Endodermal cell (in vitro differentiated cells): ENCODE results near the gene FPGS. TPM values are rescaled to one million over a fixed set of nuclear protein-coding genes. Genes with fewer than 3 reads are reported as not detected.

Experiments
- DNase-seq: peaks from one replicate; pipeline ENCODE4 v3.0.0-alpha.2; 2017
- H3K27ac ChIP-seq: 2 replicates; pipeline ENCODE4 v1.5.1; 2013; ENCODE audit warnings: mild to moderate bottlenecking, low read depth, low read length, moderate library complexity
- H3K27me3 ChIP-seq: 2 replicates; pipeline ENCODE4 v1.6.1; 2013; ENCODE audit warnings: mild to moderate bottlenecking, low read length, moderate library complexity; ENCODE audit not compliant: insufficient read depth, control insufficient read depth, poor library complexity, severe bottlenecking
- H3K36me3 ChIP-seq: 2 replicates; pipeline ENCODE4 v1.7.0; 2013; ENCODE audit warnings: mild to moderate bottlenecking, low read length, moderate library complexity; ENCODE audit not compliant: control insufficient read depth, insufficient read depth
- H3K4me1 ChIP-seq: one replicate; pipeline ENCODE4 v1.7.0; 2013; ENCODE audit warnings: low read length; ENCODE audit not compliant: control insufficient read depth, insufficient read depth
- H3K4me3 ChIP-seq: 2 replicates; pipeline ENCODE4 v1.5.1; 2013; ENCODE audit warnings: mild to moderate bottlenecking, low read length, moderate library complexity
- H3K9ac ChIP-seq: 2 replicates; pipeline ENCODE4 v1.6.1; 2013; ENCODE audit warnings: mild to moderate bottlenecking, low read length, moderate library complexity; ENCODE audit not compliant: poor library complexity, severe bottlenecking; ENCODE audit errors: extremely low read depth
- H3K9me3 ChIP-seq: 2 replicates; pipeline ENCODE4 v1.6.1; 2013; ENCODE audit warnings: mild to moderate bottlenecking, low read length, moderate library complexity; ENCODE audit not compliant: control insufficient read depth
- H3K27ac Mint-ChIP-seq: 2 replicates; pipeline ENCODE4 v1.8.0; 2020; ENCODE audit warnings: mixed read lengths
- H3K27me3 Mint-ChIP-seq: 2 replicates; pipeline ENCODE4 v1.8.0; 2021; ENCODE audit warnings: mild to moderate bottlenecking, mixed read lengths; ENCODE audit not compliant: insufficient read depth
- H3K36me3 Mint-ChIP-seq: 2 replicates; pipeline ENCODE4 v1.8.0; 2020; ENCODE audit warnings: low read depth, mixed read lengths
- H3K4me1 Mint-ChIP-seq: 2 replicates; pipeline ENCODE4 v1.8.0; 2020; ENCODE audit warnings: mixed read lengths
- H3K4me3 Mint-ChIP-seq: 2 replicates; pipeline ENCODE4 v1.8.0; 2020; ENCODE audit warnings: mild to moderate bottlenecking, moderate library complexity, mixed read lengths
- H3K9me3 Mint-ChIP-seq: 2 replicates; pipeline ENCODE4 v1.8.0; 2020; ENCODE audit warnings: mild to moderate bottlenecking, mixed read lengths
- WGBS, 2 experiments: methylation state at CpG; one replicate each; pipeline versions ENCODE4 v1.1.5 to v1.1.7; 2013; ENCODE audit warnings: missing lambda C conversion rate in 2 of 2, mixed read lengths in 1 of 2; ENCODE audit not compliant: insufficient coverage in 1 of 2, insufficient read length in 1 of 2; 5-methylcytosine and 5-hydroxymethylcytosine counted together
- long read RNA-seq, 4 experiments: library from polyadenylated mRNA in 2 of 4; library from RNA in 1 of 4; library from capped mRNA in 1 of 4; stranded (forward) in 3 of 4; unstranded in 1 of 4; transcript quantifications; one replicate each; pipeline ENCODE4 v2.0.0, GENCODE V29; 2020 to 2021; ENCODE audit warnings: inconsistent platforms in 1 of 4
- polyA plus RNA-seq, 2 experiments: library from polyadenylated mRNA; stranded (reverse); fragments of 50-300 nt; gene quantifications; one replicate each; pipeline ENCODE4 v1.2.3, GENCODE V29; 2013
- total RNA-seq, 2 donors: library from RNA; stranded (reverse); fragmentation: NEBNext Ultra II Directional in 1 of 2; extraction: Animal tissue kit (Norgen Biotek cat#: 25700) in 1 of 2; gene quantifications; 2 replicates in 1 of 2; 3 replicates in 1 of 2; pipeline ENCODE4 v1.2.1, GENCODE V29; 2021
- TF ChIP-seq, protein P1 (sequence below): fragments of 200-600 bp; sonication (generic); conservative IDR thresholded peaks from 2 replicates; pipeline ENCODE4 v1.5.0; 2021; ENCODE audit warnings: antibody characterized with exemption, mild to moderate bottlenecking

The FPGS gene, protein sequence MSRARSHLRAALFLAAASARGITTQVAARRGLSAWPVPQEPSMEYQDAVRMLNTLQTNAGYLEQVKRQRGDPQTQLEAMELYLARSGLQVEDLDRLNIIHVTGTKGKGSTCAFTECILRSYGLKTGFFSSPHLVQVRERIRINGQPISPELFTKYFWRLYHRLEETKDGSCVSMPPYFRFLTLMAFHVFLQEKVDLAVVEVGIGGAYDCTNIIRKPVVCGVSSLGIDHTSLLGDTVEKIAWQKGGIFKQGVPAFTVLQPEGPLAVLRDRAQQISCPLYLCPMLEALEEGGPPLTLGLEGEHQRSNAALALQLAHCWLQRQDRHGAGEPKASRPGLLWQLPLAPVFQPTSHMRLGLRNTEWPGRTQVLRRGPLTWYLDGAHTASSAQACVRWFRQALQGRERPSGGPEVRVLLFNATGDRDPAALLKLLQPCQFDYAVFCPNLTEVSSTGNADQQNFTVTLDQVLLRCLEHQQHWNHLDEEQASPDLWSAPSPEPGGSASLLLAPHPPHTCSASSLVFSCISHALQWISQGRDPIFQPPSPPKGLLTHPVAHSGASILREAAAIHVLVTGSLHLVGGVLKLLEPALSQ
- 10 to 100 TPM; 75.2 to 76.4 TPM for total RNA-seq
- 46.4 TPM for polyA plus RNA-seq (2013, experiment 1 of 2)
- polyA plus RNA-seq (2013, experiment 2 of 2) = 42.8 TPM
- long read RNA-seq, experiment 1, transcript FPGS-203 (15 exons, 2,279 nt) = major isoform, 13 of 37 reads
- long read RNA-seq, experiment 1, partial matches to known transcripts = 5 of 37 reads
- long read RNA-seq, experiment 1, other reads (novel, unspliced or antisense) = 15 of 37 reads
- long read RNA-seq, experiment 2, transcript FPGS-203 (15 exons, 2,279 nt) = major isoform, 125 of 206 reads
- long read RNA-seq, experiment 2, transcript FPGS-201 (15 exons, 2,278 nt) = minor isoform, 50 of 206 reads
- long read RNA-seq, experiment 2, partial matches to known transcripts = 11 of 206 reads
- long read RNA-seq, experiment 2, other reads (novel, unspliced or antisense) = 20 of 206 reads
- long read RNA-seq, experiment 3, transcript FPGS-203 (15 exons, 2,279 nt) = major isoform, 199 of 325 reads
- long read RNA-seq, experiment 3, transcript FPGS-201 (15 exons, 2,278 nt) = minor isoform, 48 of 325 reads
- long read RNA-seq, experiment 3, partial matches to known transcripts = 9 of 325 reads
- long read RNA-seq, experiment 3, other reads (novel, unspliced or antisense) = 58 of 325 reads
- long read RNA-seq, experiment 4, partial matches to known transcripts = 7 of 8 reads
- long read RNA-seq, experiment 4, other reads (novel, unspliced or antisense) = 0 of 8 reads

DNA sequence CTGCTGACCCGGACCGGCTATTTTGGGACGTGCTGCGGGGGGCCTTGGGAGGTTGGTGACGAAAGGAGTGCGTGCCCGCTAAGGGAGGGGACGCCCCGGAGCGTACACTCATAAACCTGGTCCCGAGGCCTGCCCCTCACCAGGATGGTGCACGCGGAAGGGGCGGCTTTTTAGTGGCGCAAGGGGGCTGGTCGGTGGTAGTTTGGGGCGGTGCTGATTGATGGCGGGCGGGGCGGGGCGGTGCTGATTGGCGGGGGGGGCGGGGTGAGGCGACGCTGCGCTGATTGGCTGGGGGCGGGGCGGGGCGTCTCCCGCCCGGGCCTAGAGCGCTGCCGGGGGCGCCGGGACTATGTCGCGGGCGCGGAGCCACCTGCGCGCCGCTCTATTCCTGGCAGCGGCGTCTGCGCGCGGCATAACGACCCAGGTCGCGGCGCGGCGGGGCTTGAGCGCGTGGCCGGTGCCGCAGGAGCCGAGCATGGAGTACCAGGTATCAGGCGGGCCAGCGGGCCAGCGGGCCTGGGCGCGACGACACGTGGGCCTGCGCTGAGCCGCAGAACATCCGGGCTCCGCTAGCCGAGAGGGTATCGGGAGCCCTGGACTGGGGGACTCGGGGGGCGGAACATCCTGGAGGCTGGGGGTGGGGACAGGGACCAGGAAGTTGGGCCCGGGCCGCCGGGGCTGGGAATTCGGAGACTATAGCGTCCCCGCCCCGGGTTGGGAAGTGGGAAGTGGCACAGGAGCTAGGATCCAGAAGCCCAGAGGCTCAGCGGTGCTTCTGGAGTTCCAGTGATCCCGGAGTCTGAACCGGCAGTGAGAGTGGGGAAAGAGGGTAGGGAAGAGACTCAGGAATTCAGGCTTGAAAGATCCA is at the start of gene FPGS:
FPGS (plus strand) TSS at position 307 of the 868 bp plus-strand sequence; CDS start at position 350, 43 bp downstream.
- TF ChIP-seq, protein P1, sequence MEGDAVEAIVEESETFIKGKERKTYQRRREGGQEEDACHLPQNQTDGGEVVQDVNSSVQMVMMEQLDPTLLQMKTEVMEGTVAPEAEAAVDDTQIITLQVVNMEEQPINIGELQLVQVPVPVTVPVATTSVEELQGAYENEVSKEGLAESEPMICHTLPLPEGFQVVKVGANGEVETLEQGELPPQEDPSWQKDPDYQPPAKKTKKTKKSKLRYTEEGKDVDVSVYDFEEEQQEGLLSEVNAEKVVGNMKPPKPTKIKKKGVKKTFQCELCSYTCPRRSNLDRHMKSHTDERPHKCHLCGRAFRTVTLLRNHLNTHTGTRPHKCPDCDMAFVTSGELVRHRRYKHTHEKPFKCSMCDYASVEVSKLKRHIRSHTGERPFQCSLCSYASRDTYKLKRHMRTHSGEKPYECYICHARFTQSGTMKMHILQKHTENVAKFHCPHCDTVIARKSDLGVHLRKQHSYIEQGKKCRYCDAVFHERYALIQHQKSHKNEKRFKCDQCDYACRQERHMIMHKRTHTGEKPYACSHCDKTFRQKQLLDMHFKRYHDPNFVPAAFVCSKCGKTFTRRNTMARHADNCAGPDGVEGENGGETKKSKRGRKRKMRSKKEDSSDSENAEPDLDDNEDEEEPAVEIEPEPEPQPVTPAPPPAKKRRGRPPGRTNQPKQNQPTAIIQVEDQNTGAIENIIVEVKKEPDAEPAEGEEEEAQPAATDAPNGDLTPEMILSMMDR = no peak
- Mint-ChIP-seq H3K27me3 (no peaks in the 10 kb centered on the region), H3K4me3 (peak within 1 kb of the TSS; percentile 97), H3K27ac (peak within 1 kb of the TSS; percentile 97), H3K4me1 (peaks cover 5% of the 10 kb centered on the region), H3K36me3 (peaks cover 15% of the 10 kb centered on the region), H3K9me3 (no peaks in the 10 kb centered on the region)
- Histone ChIP-seq H3K27me3 (no peaks in the 10 kb centered on the region), H3K9ac (peak within 1 kb of the TSS; percentile 84), H3K36me3 (peaks cover 17% of the 10 kb centered on the region), H3K4me3 (peak within 1 kb of the TSS; percentile 97), H3K9me3 (no peaks in the 10 kb centered on the region), H3K27ac (peak within 1 kb of the TSS; percentile 73), H3K4me1 (peaks cover 13% of the 10 kb centered on the region)
- DNase-seq = peak; percentile 95
- WGBS, 2 experiments = 0 to 1% methylated on average over 23 to 83 of the region's 83 CpGs

DNA sequence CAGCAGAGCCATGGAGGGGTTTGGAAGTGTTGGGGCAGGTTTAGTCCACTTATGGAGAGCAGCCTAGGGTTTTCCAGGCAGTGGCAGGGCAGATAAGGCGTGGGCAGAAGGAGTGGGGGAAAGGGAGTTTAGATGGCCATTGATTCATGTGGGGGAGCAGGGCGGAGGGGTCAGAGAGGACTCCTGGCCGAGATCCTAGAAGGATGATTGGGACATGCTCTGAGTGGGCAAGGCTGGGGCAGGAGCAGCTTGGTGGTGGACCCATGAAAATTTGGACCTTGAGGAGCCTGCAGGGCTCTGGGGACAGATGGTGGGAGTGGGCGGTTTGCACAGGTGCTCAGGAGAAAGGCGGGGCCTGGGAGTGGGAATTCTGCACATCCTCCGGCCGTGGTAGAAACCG is 49.5 kb upstream of the FPGS start:
- DNase-seq = no peak
- H3K4me3 ChIP-seq = no peak overlapping the region
- H3K9me3 ChIP-seq = no peaks in the 10 kb centered on the region
- Mint-ChIP-seq H3K9me3 (no peaks in the 10 kb centered on the region), H3K36me3 (no peaks in the 10 kb centered on the region), H3K27me3 (peaks cover 55% of the 10 kb centered on the region), H3K4me1 (no peaks in the 10 kb centered on the region), H3K27ac (no peak overlapping the region), H3K4me3 (no peak overlapping the region)
- peaks cover 49% of the 10 kb centered on the region for H3K27me3 ChIP-seq
- H3K27ac ChIP-seq = no peak overlapping the region
- WGBS, 2 experiments = 82 to 86% methylated on average over 7 to 8 of the region's 8 CpGs
- no peak overlapping the region for H3K9ac ChIP-seq
- TF ChIP-seq, protein P1 = no peak
- no peaks in the 10 kb centered on the region for H3K4me1 ChIP-seq
- no peaks in the 10 kb centered on the region for H3K36me3 ChIP-seq
